Naive thymus-derived CD4-positive, alpha-beta T cell (primary cell): ENCODE data around the gene PTPRJ. TPM values are rescaled to one million over a fixed set of nuclear protein-coding genes. Genes with fewer than 3 reads are reported as not detected.
"Not testable (repeated sequence)": the region's sequence is repeated elsewhere in the genome, so short reads cannot be mapped to it uniquely, and the experiment has no call there.

Experiments
- ATAC-seq: fragments of 150-1000 bp; cut with Tn5 transposase; 2 replicates; pipeline ENCODE4 v1.10.0; 2021; ENCODE audit warnings: mild to moderate bottlenecking, moderate library complexity
- CTCF ChIA-PET: fragments of 350-600 bp; sonication (Branson Sonifier 250); formaldehyde crosslinking; loops from one replicate; lab custom pipeline; 2021; ENCODE audit warnings: antibody characterized with exemption; lab: Charles Lee
- POLR2A ChIA-PET: fragments of 350-600 bp; sonication (Branson Sonifier 250); formaldehyde crosslinking; loops from one replicate; lab custom pipeline; 2021; ENCODE audit warnings: antibody characterized with exemption, inconsistent platforms; lab: Charles Lee
- DNase-seq, 9 donors: peaks; one replicate each; pipeline versions ENCODE4 v3.0.0 to v3.0.0-alpha.2; 2020 to 2022; ENCODE audit warnings: mixed read lengths in 1 of 9
- H3K27ac ChIP-seq: one replicate; pipeline ENCODE4 v1.7.0; 2013; ENCODE audit warnings: mild to moderate bottlenecking, low read depth, low read length, moderate library complexity
- H3K27me3 ChIP-seq, 2 donors: one replicate each; pipeline ENCODE4 v1.7.0; 2013; ENCODE audit warnings: low read length in 2 of 2, mild to moderate bottlenecking in 2 of 2, moderate library complexity in 2 of 2; ENCODE audit not compliant: control insufficient read depth in 2 of 2, insufficient read depth in 2 of 2
- H3K36me3 ChIP-seq, 3 experiments: 1 replicate in 2 of 3; 2 replicates in 1 of 3; pipeline ENCODE4 v1.7.0; 2013; ENCODE audit warnings: low read length in 3 of 3, mild to moderate bottlenecking in 3 of 3, moderate library complexity in 1 of 3; ENCODE audit not compliant: insufficient read depth in 3 of 3, control insufficient read depth in 2 of 3
- H3K4me1 ChIP-seq, 2 donors: one replicate each; pipeline ENCODE4 v1.7.0; 2013; ENCODE audit warnings: low read length in 2 of 2, mild to moderate bottlenecking in 2 of 2, moderate library complexity in 1 of 2; ENCODE audit not compliant: control insufficient read depth in 2 of 2, insufficient read depth in 2 of 2
- H3K4me3 ChIP-seq: 2 replicates; pipeline ENCODE4 v1.7.0; 2013; ENCODE audit warnings: mild to moderate bottlenecking, low read length
- H3K9me3 ChIP-seq, 3 experiments: 1 replicate in 2 of 3; 2 replicates in 1 of 3; pipeline ENCODE4 v1.7.0; 2013; ENCODE audit warnings: low read length in 3 of 3; ENCODE audit not compliant: control insufficient read depth in 2 of 3
- H3K27ac Mint-ChIP-seq, 9 donors: one replicate each; pipeline ENCODE4 v1.8.0; 2020 to 2022; ENCODE audit warnings: mixed read lengths in 9 of 9, mild to moderate bottlenecking in 8 of 9, moderate library complexity in 5 of 9, inconsistent platforms in 2 of 9
- H3K27me3 Mint-ChIP-seq, 5 donors: one replicate each; pipeline ENCODE4 v1.8.0; 2021 to 2022; ENCODE audit warnings: mixed read lengths in 5 of 5, mild to moderate bottlenecking in 1 of 5
- H3K36me3 Mint-ChIP-seq, 5 donors: one replicate each; pipeline ENCODE4 v1.8.0; 2020 to 2022; ENCODE audit warnings: mixed read lengths in 5 of 5, mild to moderate bottlenecking in 3 of 5, inconsistent platforms in 1 of 5
- H3K4me1 Mint-ChIP-seq, 7 donors: one replicate each; pipeline ENCODE4 v1.8.0; 2020 to 2022; ENCODE audit warnings: mixed read lengths in 7 of 7, mild to moderate bottlenecking in 3 of 7, inconsistent platforms in 1 of 7
- H3K4me3 Mint-ChIP-seq, 10 donors: one replicate each; pipeline ENCODE4 v1.8.0; 2020 to 2022; ENCODE audit warnings: mild to moderate bottlenecking in 10 of 10, mixed read lengths in 10 of 10, moderate library complexity in 6 of 10, inconsistent platforms in 2 of 10
- H3K9me3 Mint-ChIP-seq, 11 donors: one replicate each; pipeline ENCODE4 v1.8.0; 2020 to 2022; ENCODE audit warnings: mixed read lengths in 11 of 11, mild to moderate bottlenecking in 4 of 11, inconsistent platforms in 1 of 11, moderate library complexity in 1 of 11
- intact Hi-C, 2 donors: fragments of 100-400 bp; cut with micrococcal nuclease; formaldehyde crosslinking; loops; one replicate each; pipeline ENCODE4 v1.15.1; 2023
- polyA plus RNA-seq, 2 donors: library from polyadenylated mRNA; unstranded; fragments of 300-500 nt; fragmentation: Illumina TruSeq; gene quantifications; one replicate each; pipeline ENCODE4 v1.2.3, GENCODE V29; 2021
- total RNA-seq, 6 experiments: library from RNA in 5 of 6; stranded (reverse) in 5 of 6; gene quantifications; 1 replicate in 5 of 6; 2 replicates in 1 of 6; pipeline ENCODE4 v1.2.3 and lab custom pipeline; 2021 to 2026

PTPRJ gene
- 10 to 100 TPM; 31.8 to 82.3 (median 53.9) TPM for total RNA-seq
- polyA plus RNA-seq = 10 to 100 TPM in 1 of 2 donors, 1 to 10 TPM in 1; 7.0 to 11.8 TPM
- 83.7 reads per million, percentile 81 among the genes with 10 or more reads in this experiment for total RNA-seq (lab: John Stamatoyannopoulos, UW)

DNA sequence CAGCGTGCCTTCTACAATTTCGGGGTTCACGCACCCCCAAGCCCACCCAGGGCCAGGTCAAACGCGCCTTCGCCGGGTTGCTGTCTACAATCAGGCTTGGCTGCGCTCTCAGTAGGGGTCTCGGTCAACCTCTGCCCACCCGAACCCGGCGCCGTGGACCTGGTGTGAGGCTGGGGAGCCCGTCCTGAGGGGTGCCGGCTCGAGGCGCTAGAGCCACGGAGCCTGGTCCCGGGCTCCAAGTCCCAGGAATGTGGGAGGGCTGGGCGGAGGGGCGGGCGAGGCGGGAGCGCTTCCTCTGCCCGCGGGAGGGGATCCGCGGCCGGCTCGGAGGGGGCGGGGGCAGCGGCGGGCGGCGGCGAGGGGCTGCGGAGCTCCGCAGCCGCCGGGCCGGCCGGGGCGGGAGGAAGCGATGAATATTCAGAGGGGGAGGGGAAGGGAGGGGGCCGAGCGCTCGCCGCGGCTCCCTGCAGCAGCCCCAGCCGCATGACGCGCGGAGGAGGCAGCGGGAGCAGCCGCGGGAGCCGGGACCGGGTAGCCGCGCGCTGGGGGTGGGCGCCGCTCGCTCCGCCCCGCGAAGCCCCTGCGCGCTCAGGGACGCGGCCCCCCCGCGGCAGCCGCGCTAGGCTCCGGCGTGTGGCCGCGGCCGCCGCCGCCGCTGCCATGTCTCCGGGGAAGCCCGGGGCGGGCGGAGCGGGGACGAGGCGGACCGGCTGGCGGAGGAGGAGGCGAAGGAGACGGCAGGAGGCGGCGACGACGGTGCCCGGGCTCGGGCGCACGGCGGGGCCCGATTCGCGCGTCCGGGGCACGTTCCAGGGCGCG lies at the start of gene PTPRJ:
Gene PTPRJ (plus strand): TSS at position 472 of the 819 bp plus-strand sequence. CDS start 354 bp downstream, outside the sequence.
- H3K36me3 ChIP-seq = no peaks in the 10 kb centered on the region
- no peaks in the 10 kb centered on the region for H3K27me3 ChIP-seq
- peak within 1 kb of the TSS; percentile 67 for H3K4me3 ChIP-seq
- intact Hi-C loops = loop anchor here (1.0 to 5.0 kb wide), 6 partner anchors 37 to 130 kb away; no protein-coding TSS in a partner anchor
- peak within 1 kb of the TSS; percentile 79 for H3K27ac ChIP-seq
- ChIA-PET CTCF (interaction anchor here (1.1 to 1.5 kb wide), 2 partner anchors 76 to 129 kb away, joined by 4 to 7 read pairs; no protein-coding TSS in a partner anchor), POLR2A (interaction anchor here (0.6 to 1.3 kb wide), 4 partner anchors 13 to 49 kb away, joined by 3 read pairs; no protein-coding TSS in a partner anchor)
- Mint-ChIP-seq H3K27me3 (peaks cover 0 to 19% (median 0%) of the 10 kb centered on the region in 5 donors), H3K27ac (peak within 1 kb of the TSS; percentile 12 to 86 (median 64)), H3K9me3 (no peaks in the 10 kb centered on the region), H3K4me1 (peaks cover 29 to 37% (median 35%) of the 10 kb centered on the region in 7 donors), H3K36me3 (peaks cover 0 to 24% (median 0%) of the 10 kb centered on the region in 5 donors), H3K4me3 (peak within 1 kb of the TSS; percentile 77 to 95 (median 90))
- ATAC-seq (peak; percentile 85), DNase-seq (peak; percentile 46 to 75 (median 66))
- no peaks in the 10 kb centered on the region for H3K9me3 ChIP-seq
- peaks cover 25% of the 10 kb centered on the region in 2 donors for H3K4me1 ChIP-seq

DNA sequence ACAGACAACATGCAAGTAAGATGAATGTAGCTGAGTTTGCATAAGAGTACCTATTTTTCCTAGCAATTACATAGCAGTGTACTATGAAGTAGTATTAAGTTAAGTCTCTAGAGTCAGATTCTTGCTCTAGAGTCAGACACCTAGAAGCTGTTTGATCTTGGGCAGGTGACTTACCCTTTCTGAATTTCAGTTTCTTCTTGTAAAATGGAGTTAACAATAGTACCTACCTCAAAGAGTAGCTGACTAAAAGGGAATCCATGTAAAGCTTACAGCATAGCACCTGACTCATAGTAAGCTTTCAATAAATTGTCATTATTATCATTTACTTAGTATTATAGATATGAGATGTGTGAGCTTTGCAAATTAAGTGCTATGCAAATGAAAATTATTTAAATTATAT lies 47.8 kb upstream of the PTPRJ start:
- ATAC-seq = no peak
- H3K27ac ChIP-seq = no peak overlapping the region
- H3K27ac Mint-ChIP-seq = peak overlapping the region in 1 of 9 donors; percentile 41
- ChIA-PET CTCF (interaction anchor here (0.7 to 10.3 kb wide), 5 partner anchors 10 to 178 kb away, joined by 3 to 184 read pairs (median 4); no protein-coding TSS in a partner anchor), POLR2A (interaction anchor here (0.9 to 1.0 kb wide), 2 partner anchors 175 to 180 kb away, joined by 3 to 4 read pairs; no protein-coding TSS in a partner anchor)
- no peaks in the 10 kb centered on the region for H3K36me3 Mint-ChIP-seq
- no peaks in the 10 kb centered on the region for H3K36me3 ChIP-seq
- no peaks in the 10 kb centered on the region for H3K27me3 ChIP-seq
- intact Hi-C loops = loop anchor here in 1 of 2 donors (5.0 to 10.0 kb wide), 2 partner anchors 95 to 372 kb away; partner anchors contain the start of gene OR4S1
- peaks cover 0 to 28% (median 17%) of the 10 kb centered on the region in 7 donors for H3K4me1 Mint-ChIP-seq
- peaks cover 0 to 2% (median 0%) of the 10 kb centered on the region in 5 donors for H3K27me3 Mint-ChIP-seq
- H3K4me3 Mint-ChIP-seq = no peak overlapping the region
- DNase-seq = no peak
- H3K9me3 ChIP-seq = no peaks in the 10 kb centered on the region
- no peak overlapping the region for H3K4me3 ChIP-seq
- H3K4me1 ChIP-seq = peaks cover 7 to 13% of the 10 kb centered on the region in 2 donors
- no peaks in the 10 kb centered on the region for H3K9me3 Mint-ChIP-seq

DNA sequence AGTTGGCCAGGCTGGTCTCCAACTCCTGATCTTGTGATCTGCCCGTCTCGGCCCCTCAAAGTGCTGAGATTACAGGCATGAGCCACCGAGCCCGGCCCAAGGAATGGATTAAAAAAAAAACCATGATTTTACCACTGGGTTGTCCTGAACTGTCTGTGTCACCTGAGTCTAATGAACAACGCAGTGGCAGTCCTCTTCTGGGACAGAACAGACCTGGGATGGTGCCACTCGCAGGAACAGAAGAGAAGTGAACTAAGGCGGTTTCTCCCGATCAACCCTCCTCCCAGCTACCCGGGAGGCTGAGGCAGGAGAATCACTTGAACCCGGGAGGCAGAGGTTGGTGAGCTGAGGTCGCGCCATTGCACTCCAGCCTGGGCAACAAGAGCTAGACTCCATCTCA lies 46.6 kb upstream of the PTPRJ start:
- Mint-ChIP-seq H3K4me1 (peaks cover 0 to 30% (median 17%) of the 10 kb centered on the region in 7 donors), H3K27ac (peak overlapping the region in 3 of 9 donors; percentile 9 to 39 (median 19))
- not testable (repeated sequence) for H3K9me3 Mint-ChIP-seq, DNase-seq, ATAC-seq, H3K27me3 Mint-ChIP-seq, H3K27me3 ChIP-seq, H3K9me3 ChIP-seq, H3K4me3 ChIP-seq, H3K36me3 ChIP-seq, H3K27ac ChIP-seq, H3K4me1 ChIP-seq, H3K4me3 Mint-ChIP-seq, H3K36me3 Mint-ChIP-seq
- ChIA-PET CTCF (interaction anchor here (1.0 to 10.3 kb wide), 13 partner anchors 10 to 184 kb away, joined by 3 to 184 read pairs (median 5); no protein-coding TSS in a partner anchor), POLR2A (interaction anchor here (0.6 to 2.8 kb wide), 4 partner anchors 84 to 178 kb away, joined by 3 to 23 read pairs (median 8); no protein-coding TSS in a partner anchor)
- intact Hi-C loops = loop anchor here (1.0 to 10.0 kb wide), 8 partner anchors 46 to 371 kb away; partner anchors contain the start of genes OR4S1 (in 1 of the 2) and PTPRJ (in 1 of the 2)

DNA sequence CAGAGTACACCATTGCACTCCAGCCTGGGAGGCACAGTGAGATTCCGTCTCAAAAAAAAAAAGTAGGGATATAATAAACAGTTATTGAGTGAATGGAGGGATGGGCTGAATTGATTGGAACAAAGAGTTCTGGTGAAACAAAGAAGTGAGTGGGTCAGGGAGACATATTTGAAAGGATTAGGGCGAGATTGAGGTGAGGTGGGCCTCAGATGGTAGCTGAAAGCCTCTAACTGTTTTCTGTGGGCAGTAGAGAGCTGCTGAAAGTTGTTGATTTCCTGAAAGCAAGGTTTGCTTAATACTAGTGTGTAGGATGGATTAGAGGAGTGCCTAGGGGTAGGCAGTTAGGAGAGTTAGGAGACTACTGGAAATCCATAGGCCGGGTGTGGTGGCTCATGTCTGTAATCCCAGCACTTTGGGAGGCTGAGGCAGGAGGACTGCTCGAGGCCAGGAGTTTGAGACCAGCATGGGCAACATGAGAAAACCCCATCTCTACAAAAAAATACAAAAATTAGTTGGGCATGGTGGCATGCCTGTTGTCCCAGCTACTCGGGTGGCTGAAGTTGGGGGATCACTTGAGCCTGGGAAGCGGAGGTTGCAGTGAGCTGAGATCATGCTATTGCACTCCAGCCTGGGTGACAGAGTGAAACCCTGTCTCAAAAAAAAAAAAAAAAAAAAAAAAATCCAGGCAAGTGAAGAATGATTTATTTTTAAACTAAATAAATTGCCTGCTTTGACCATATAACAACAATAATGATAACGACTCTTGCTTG lies 41.4 kb upstream of the PTPRJ start:
- POLR2A ChIA-PET = interaction anchor here (0.6 kb wide), 1 partner anchor 63 kb away, joined by 3 read pairs; no protein-coding TSS in a partner anchor
- Mint-ChIP-seq H3K27ac (peak overlapping the region in 2 of 9 donors; percentile 0 to 27), H3K27me3 (no peaks in the 10 kb centered on the region), H3K4me1 (peaks cover 0 to 31% (median 17%) of the 10 kb centered on the region in 7 donors), H3K9me3 (peaks cover 0 to 1% (median 0%) of the 10 kb centered on the region in 11 donors), H3K4me3 (no peak overlapping the region), H3K36me3 (no peaks in the 10 kb centered on the region)
- H3K9me3 ChIP-seq = no peaks in the 10 kb centered on the region
- ATAC-seq (no peak), DNase-seq (no peak)
- intact Hi-C loops = loop anchor here in 1 of 2 donors (10.0 kb wide), 1 partner anchor 366 kb away; the partner anchor contains the start of gene OR4S1
- peaks cover 7 to 8% of the 10 kb centered on the region in 2 donors for H3K4me1 ChIP-seq
- CTCF ChIA-PET = interaction anchor here (0.6 to 10.3 kb wide), 3 partner anchors 26 to 172 kb away, joined by 4 to 184 read pairs (median 8); no protein-coding TSS in a partner anchor
- H3K27me3 ChIP-seq = no peaks in the 10 kb centered on the region
- no peak overlapping the region for H3K4me3 ChIP-seq
- no peak overlapping the region for H3K27ac ChIP-seq
- no peaks in the 10 kb centered on the region for H3K36me3 ChIP-seq

DNA sequence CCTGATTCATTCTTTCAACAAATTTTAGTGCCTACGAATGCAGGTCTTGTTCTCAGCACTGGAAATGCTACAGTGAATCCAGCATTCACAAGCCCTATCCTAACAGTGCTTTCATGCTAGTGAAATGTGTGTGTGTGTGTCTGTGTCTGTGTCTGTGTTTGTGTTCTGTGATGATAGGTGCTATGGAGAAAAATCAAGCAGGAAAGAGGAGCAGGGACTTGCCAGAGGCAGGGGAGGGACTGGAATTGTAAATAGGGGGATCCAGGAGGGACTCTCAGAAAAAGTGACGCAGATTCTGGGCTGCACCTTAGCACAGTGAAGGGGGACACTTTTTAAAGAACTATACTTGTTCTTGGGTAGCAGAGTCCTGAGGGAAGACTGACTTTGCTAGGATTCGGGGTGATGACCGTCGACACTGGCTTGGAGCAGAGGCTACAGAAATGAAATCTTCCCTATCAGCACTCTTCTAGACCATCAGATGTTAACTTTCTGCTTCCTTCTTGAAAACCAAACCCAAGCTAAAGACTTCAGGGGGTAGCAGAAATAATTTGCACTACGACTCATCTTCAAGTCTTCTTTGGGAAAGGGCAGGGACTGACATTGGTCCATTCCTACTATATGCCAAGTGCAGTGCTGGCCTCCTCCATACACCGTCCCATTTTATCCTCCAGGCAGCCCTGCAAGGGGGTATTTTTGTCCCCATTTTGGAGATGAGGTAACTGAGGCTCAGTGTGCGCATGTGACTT lies 39.3 kb upstream of the PTPRJ start:
- H3K4me3 ChIP-seq = no peak overlapping the region
- no peaks in the 10 kb centered on the region for H3K27me3 ChIP-seq
- Mint-ChIP-seq H3K4me1 (peaks cover 0 to 20% (median 12%) of the 10 kb centered on the region in 7 donors), H3K27ac (peak overlapping the region in 2 of 9 donors; percentile 21 to 36), H3K27me3 (no peaks in the 10 kb centered on the region), H3K4me3 (no peak overlapping the region), H3K9me3 (peaks cover 0 to 1% (median 0%) of the 10 kb centered on the region in 11 donors), H3K36me3 (no peaks in the 10 kb centered on the region)
- intact Hi-C loops = no loop called here
- H3K4me1 ChIP-seq = no peaks in the 10 kb centered on the region
- DNase-seq (no peak), ATAC-seq (no peak)
- H3K27ac ChIP-seq = no peak overlapping the region
- H3K36me3 ChIP-seq = no peaks in the 10 kb centered on the region
- ChIA-PET CTCF (interaction anchor here (1.9 kb wide), 1 partner anchor 168 kb away, joined by 7 read pairs; no protein-coding TSS in a partner anchor), POLR2A (no interaction called here)
- H3K9me3 ChIP-seq = no peaks in the 10 kb centered on the region
